CD14-positive monocyte (primary cell): ENCODE results near the gene CCDC195. TPM values are rescaled to one million over a fixed set of nuclear protein-coding genes. Genes with fewer than 3 reads are reported as not detected.

Experiments used
- DNase-seq, 3 donors: peaks; one replicate each; pipeline ENCODE4 v3.0.0-alpha.2; 2011 to 2022
- H2AFZ ChIP-seq: 2 replicates; pipeline ENCODE4 v1.6.0; 2012; ENCODE audit warnings: mild to moderate bottlenecking, low read depth, low read length, inconsistent platforms; ENCODE audit not compliant: insufficient read depth, poor library complexity, severe bottlenecking
- H3K27ac ChIP-seq, 2 donors: 1 replicate in 1 of 2; 2 replicates in 1 of 2; pipeline ENCODE4 v1.5.1; 2012 to 2013; ENCODE audit warnings: low read length in 2 of 2, control low read depth in 1 of 2, inconsistent platforms in 1 of 2, low read depth in 1 of 2, mild to moderate bottlenecking in 1 of 2
- H3K27me3 ChIP-seq, 2 donors: one replicate each; pipeline versions ENCODE4 v1.6.0 to v1.6.1; 2011 to 2013; ENCODE audit warnings: low read length in 2 of 2; ENCODE audit not compliant: control insufficient read depth in 2 of 2, insufficient read depth in 2 of 2
- H3K36me3 ChIP-seq, 2 donors: replicated peaks in 1 of 2; 1 replicate in 1 of 2; 2 replicates in 1 of 2; pipeline versions ENCODE4 v1.5.1 to v1.6.1; 2012 to 2013; ENCODE audit warnings: low read length in 2 of 2, control low read depth in 1 of 2, inconsistent platforms in 1 of 2, mild to moderate bottlenecking in 1 of 2; ENCODE audit not compliant: insufficient read depth in 2 of 2, control insufficient read depth in 1 of 2
- H3K4me1 ChIP-seq, 2 donors: 1 replicate in 1 of 2; 2 replicates in 1 of 2; pipeline versions ENCODE4 v1.5.1 to v1.6.1; 2012 to 2013; ENCODE audit warnings: low read length in 2 of 2, control low read depth in 1 of 2, inconsistent platforms in 1 of 2, mild to moderate bottlenecking in 1 of 2, moderate library complexity in 1 of 2; ENCODE audit not compliant: insufficient read depth in 2 of 2, control insufficient read depth in 1 of 2
- H3K4me2 ChIP-seq: replicated peaks from 2 replicates; pipeline ENCODE3; 2012; ENCODE audit warnings: low read length, moderate library complexity, mild to moderate bottlenecking; ENCODE audit not compliant: poor library complexity, severe bottlenecking; ENCODE audit errors: extremely low read depth
- H3K4me3 ChIP-seq, 3 experiments: fragments of 200-600 bp in 1 of 3; sonication (generic) in 1 of 3; replicated peaks in 1 of 3; 1 replicate in 2 of 3; 2 replicates in 1 of 3; pipeline ENCODE4 v1.5.1; 2011 to 2013; ENCODE audit warnings: low read length in 3 of 3, mild to moderate bottlenecking in 3 of 3, control low read depth in 2 of 3, low read depth in 2 of 3, inconsistent platforms in 1 of 3, moderate library complexity in 1 of 3
- H3K79me2 ChIP-seq: 2 replicates; pipeline ENCODE4 v1.6.0; 2012; ENCODE audit warnings: mild to moderate bottlenecking, control low read depth, inconsistent platforms, low read length, moderate library complexity; ENCODE audit not compliant: insufficient read depth
- H3K9ac ChIP-seq: 2 replicates; pipeline ENCODE4 v1.6.0; 2017; ENCODE audit warnings: low read length, mild to moderate bottlenecking; ENCODE audit not compliant: insufficient read depth, poor library complexity, severe bottlenecking
- H3K9me3 ChIP-seq, 2 donors: replicated peaks in 1 of 2; 1 replicate in 1 of 2; 2 replicates in 1 of 2; pipeline versions ENCODE4 v1.5.1 to v1.6.1; 2012 to 2013; ENCODE audit warnings: low read length in 2 of 2, control low read depth in 1 of 2; ENCODE audit not compliant: control insufficient read depth in 1 of 2, insufficient read depth in 1 of 2
- H4K20me1 ChIP-seq: 2 replicates; pipeline ENCODE4 v1.6.0; 2012; ENCODE audit warnings: mild to moderate bottlenecking, low read length, control low read depth, moderate library complexity; ENCODE audit not compliant: insufficient read depth
- H3K27ac Mint-ChIP-seq, 7 donors: one replicate each; pipeline ENCODE4 v1.8.0; 2020; ENCODE audit warnings: mild to moderate bottlenecking in 7 of 7, mixed read lengths in 7 of 7, moderate library complexity in 6 of 7, inconsistent platforms in 2 of 7
- H3K27me3 Mint-ChIP-seq, 3 donors: one replicate each; pipeline ENCODE4 v1.8.0; 2021 to 2022; ENCODE audit warnings: low read depth in 3 of 3, mild to moderate bottlenecking in 3 of 3, mixed read lengths in 3 of 3, moderate library complexity in 3 of 3, inconsistent platforms in 1 of 3
- H3K36me3 Mint-ChIP-seq, 2 donors: one replicate each; pipeline ENCODE4 v1.8.0; 2020; ENCODE audit warnings: mixed read lengths in 2 of 2, inconsistent platforms in 1 of 2, mild to moderate bottlenecking in 1 of 2
- H3K4me1 Mint-ChIP-seq: one replicate; pipeline ENCODE4 v1.8.0; 2020; ENCODE audit warnings: mild to moderate bottlenecking, mixed read lengths
- H3K4me3 Mint-ChIP-seq, 2 donors: one replicate each; pipeline ENCODE4 v1.8.0; 2020; ENCODE audit warnings: mild to moderate bottlenecking in 2 of 2, mixed read lengths in 2 of 2, moderate library complexity in 1 of 2
- H3K9me3 Mint-ChIP-seq, 7 donors: one replicate each; pipeline ENCODE4 v1.8.0; 2020 to 2022; ENCODE audit warnings: mixed read lengths in 7 of 7, mild to moderate bottlenecking in 6 of 7, moderate library complexity in 6 of 7, inconsistent platforms in 2 of 7
- CTCF ChIP-seq: fragments of 200-600 bp; IDR thresholded peaks from one replicate; pipeline ENCODE4 v1.8.0; 2022; ENCODE audit warnings: antibody characterized with exemption, mild to moderate bottlenecking
- WGBS: methylation state at CpG from one replicate; pipeline ENCODE4 v1.1.5; 2013; ENCODE audit warnings: missing lambda C conversion rate; ENCODE audit not compliant: insufficient coverage; 5-methylcytosine and 5-hydroxymethylcytosine counted together
- intact Hi-C, 2 donors: fragments of 100-400 bp; cut with micrococcal nuclease; formaldehyde crosslinking; loops; one replicate each; pipeline versions ENCODE4 v1.15.0 to v1.15.1; 2023
- polyA plus RNA-seq, 3 donors: library from polyadenylated mRNA; depleted of rRNA in 1 of 3; unstranded in 2 of 3; stranded (reverse) in 1 of 3; fragments of 300-500 nt in 2 of 3; fragments of >200 nt in 1 of 3; fragmentation: Illumina TruSeq in 2 of 3; gene quantifications; 1 replicate in 2 of 3; 2 replicates in 1 of 3; pipeline ENCODE4 v1.2.3, GENCODE V29; 2012 to 2021

Gene CCDC195
- polyA plus RNA-seq, 3 donors, result not detected

- no peak overlapping the region for H3K27ac ChIP-seq
- no peak overlapping the region for H2AFZ ChIP-seq
- no peak overlapping the region for H3K9ac ChIP-seq
- no peaks in the 10 kb centered on the region for H3K36me3 Mint-ChIP-seq
- no peaks in the 10 kb centered on the region for H3K4me1 Mint-ChIP-seq
- intact Hi-C loops, result no loop called here
- no peak overlapping the region for H3K27ac Mint-ChIP-seq
- no peak for TF ChIP-seq CTCF
- no peaks in the 10 kb centered on the region for H4K20me1 ChIP-seq
- peaks cover 0 to 3% (median 0%) of the 10 kb centered on the region in 3 donors for H3K27me3 Mint-ChIP-seq
- no peak overlapping the region for H3K4me3 ChIP-seq
- H3K4me1 ChIP-seq, result no peaks in the 10 kb centered on the region
- no peaks in the 10 kb centered on the region for H3K79me2 ChIP-seq
- WGBS, result no CpG with 5 or more reads among the region's 3 CpGs
- peaks cover 0 to 6% of the 10 kb centered on the region in 2 donors for H3K9me3 ChIP-seq
- H3K9me3 Mint-ChIP-seq, result peaks cover 5 to 20% (median 8%) of the 10 kb centered on the region in 7 donors
- no peak for DNase-seq
- H3K27me3 ChIP-seq, result no peaks in the 10 kb centered on the region
- no peaks in the 10 kb centered on the region for H3K36me3 ChIP-seq
- H3K4me3 Mint-ChIP-seq, result no peak overlapping the region
- H3K4me2 ChIP-seq, result no peak overlapping the region
Measured at GRCh38 chr2:224722250-224722649, 6.1 kb upstream of the CCDC195 start.

- H2AFZ ChIP-seq, result no peak overlapping the region
- H3K9ac ChIP-seq, result no peak overlapping the region
- DNase-seq, result no peak
- H3K79me2 ChIP-seq, result no peaks in the 10 kb centered on the region
- Mint-ChIP-seq H3K36me3 (no peaks in the 10 kb centered on the region), H3K4me1 (no peaks in the 10 kb centered on the region), H3K27me3 (peaks cover 1 to 2% (median 2%) of the 10 kb centered on the region in 3 donors), H3K27ac (no peak overlapping the region), H3K9me3 (peaks cover 0 to 22% (median 8%) of the 10 kb centered on the region in 7 donors), H3K4me3 (no peak overlapping the region)
- peaks cover 0 to 6% of the 10 kb centered on the region in 2 donors for H3K9me3 ChIP-seq
- H3K4me2 ChIP-seq, result no peak overlapping the region
- H3K27ac ChIP-seq, result no peak overlapping the region
- no peak overlapping the region for H3K4me3 ChIP-seq
- no peaks in the 10 kb centered on the region for H4K20me1 ChIP-seq
- H3K27me3 ChIP-seq, result no peaks in the 10 kb centered on the region
- no CpG with 5 or more reads among the region's 2 CpGs for WGBS
- TF ChIP-seq CTCF, result no peak
- no peaks in the 10 kb centered on the region for H3K4me1 ChIP-seq
- intact Hi-C loops, result no loop called here
- H3K36me3 ChIP-seq, result no peaks in the 10 kb centered on the region
Measured at GRCh38 chr2:224716921-224717320, 756 bp upstream of the CCDC195 start.
